ENCODE data around the gene OGFOD1.
"Not testable (repeated sequence)": the region's sequence is repeated elsewhere in the genome, so short reads cannot be mapped to it uniquely, and the experiment has no call there.

OGFOD1 gene

GRCh38 chr16:56481468-56482122 lies 30.2 kb downstream of the OGFOD1 start:
- no peak for DNase-seq

GRCh38 chr16:56482683-56483236 lies 31.4 kb downstream of the OGFOD1 start:
- no peak for DNase-seq

- DNase-seq, result no peak
Observed at GRCh38 chr16:56483394-56483793, 32.0 kb downstream of the OGFOD1 start.

GRCh38 chr16:56488035-56488434 lies 36.7 kb downstream of the OGFOD1 start:
- no peak for DNase-seq

- not testable (repeated sequence) for DNase-seq
Observed at GRCh38 chr16:56488868-56489267, 37.5 kb downstream of the OGFOD1 start.

GRCh38 chr16:56491657-56492261 lies 40.4 kb downstream of the OGFOD1 start:
- DNase-seq, result no peak

GRCh38 chr16:56493126-56493525 lies 41.8 kb downstream of the OGFOD1 start:
- DNase-seq, result no peak

- DNase-seq, result no peak
Observed at GRCh38 chr16:56493815-56494214, 42.5 kb downstream of the OGFOD1 start.

GRCh38 chr16:56505181-56505580 lies 53.8 kb downstream of the OGFOD1 start:
- no peak for DNase-seq

- no peak for DNase-seq
Observed at GRCh38 chr16:56506941-56507340, 55.6 kb downstream of the OGFOD1 start.

- no peak for DNase-seq
Observed at GRCh38 chr16:56510544-56510943, 59.2 kb downstream of the OGFOD1 start.

- no peak for DNase-seq
Observed at GRCh38 chr16:56512025-56512424, 60.7 kb downstream of the OGFOD1 start.

GRCh38 chr16:56513091-56513490 lies 61.7 kb downstream of the OGFOD1 start:
- no peak for DNase-seq

- no peak for DNase-seq
Observed at GRCh38 chr16:56513972-56514371, 62.6 kb downstream of the OGFOD1 start.

GRCh38 chr16:56514845-56515244 lies 63.5 kb downstream of the OGFOD1 start:
- DNase-seq, result no peak

- no peak for DNase-seq
Observed at GRCh38 chr16:56515665-56516064, 64.3 kb downstream of the OGFOD1 start.

GRCh38 chr16:56517206-56517605 lies 65.9 kb downstream of the OGFOD1 start:
- no peak for DNase-seq

- DNase-seq, result no peak
Observed at GRCh38 chr16:56518425-56518824, 67.1 kb downstream of the OGFOD1 start.

GRCh38 chr16:56519459-56520250 lies 68.3 kb downstream of the OGFOD1 start, which contains the start of gene BBS2:
Gene BBS2 (minus strand): TSS chr16:56520024. CDS start chr16:56519862, 162 bp downstream.
- DNase-seq, result peak; percentile 41 to 69

GRCh38 chr16:56520251-56520577 lies 68.9 kb downstream of the OGFOD1 start:
- no peak for DNase-seq

- no peak for DNase-seq
Observed at GRCh38 chr16:56525236-56525635, 73.9 kb downstream of the OGFOD1 start.
